ENCODE results near the gene SLC46A1.

DNA sequence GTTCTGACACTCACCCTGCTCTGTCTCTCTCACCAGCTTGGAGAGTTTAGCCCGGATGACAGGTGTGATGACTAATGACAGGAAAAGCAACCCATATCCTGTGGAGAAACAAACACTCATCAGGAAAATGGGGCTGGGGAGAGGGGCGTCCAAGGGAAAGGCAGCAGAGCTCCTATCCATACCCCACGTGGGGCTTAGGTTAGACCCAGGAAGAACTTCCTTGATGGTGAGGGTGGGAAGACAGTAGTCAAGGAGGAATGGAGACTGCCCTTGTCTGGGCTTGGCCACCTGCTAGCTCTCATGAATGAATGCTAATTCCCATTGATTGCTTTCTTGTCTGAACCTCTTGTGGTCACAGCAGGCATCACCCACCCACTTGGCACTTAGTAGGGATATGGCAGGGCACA lies 3.8 kb downstream of the SLC46A1 start:
- TF ChIP-seq, protein P1, sequence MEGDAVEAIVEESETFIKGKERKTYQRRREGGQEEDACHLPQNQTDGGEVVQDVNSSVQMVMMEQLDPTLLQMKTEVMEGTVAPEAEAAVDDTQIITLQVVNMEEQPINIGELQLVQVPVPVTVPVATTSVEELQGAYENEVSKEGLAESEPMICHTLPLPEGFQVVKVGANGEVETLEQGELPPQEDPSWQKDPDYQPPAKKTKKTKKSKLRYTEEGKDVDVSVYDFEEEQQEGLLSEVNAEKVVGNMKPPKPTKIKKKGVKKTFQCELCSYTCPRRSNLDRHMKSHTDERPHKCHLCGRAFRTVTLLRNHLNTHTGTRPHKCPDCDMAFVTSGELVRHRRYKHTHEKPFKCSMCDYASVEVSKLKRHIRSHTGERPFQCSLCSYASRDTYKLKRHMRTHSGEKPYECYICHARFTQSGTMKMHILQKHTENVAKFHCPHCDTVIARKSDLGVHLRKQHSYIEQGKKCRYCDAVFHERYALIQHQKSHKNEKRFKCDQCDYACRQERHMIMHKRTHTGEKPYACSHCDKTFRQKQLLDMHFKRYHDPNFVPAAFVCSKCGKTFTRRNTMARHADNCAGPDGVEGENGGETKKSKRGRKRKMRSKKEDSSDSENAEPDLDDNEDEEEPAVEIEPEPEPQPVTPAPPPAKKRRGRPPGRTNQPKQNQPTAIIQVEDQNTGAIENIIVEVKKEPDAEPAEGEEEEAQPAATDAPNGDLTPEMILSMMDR (IDR thresholded peaks at IDR 0.05), result no peak
- TF ChIP-seq POLR2A (IDR thresholded peaks at IDR 0.05; ENCODE audit: low read depth) (no peak), POLR2AphosphoS5 (IDR thresholded peaks at IDR 0.05) (no peak)

Data from esophagus muscularis mucosa (tissue), 3 donors.